Measurements from ENCODE around the gene CAPS.
"Not testable (repeated sequence)": the region's sequence is repeated elsewhere in the genome, so short reads cannot be mapped to it uniquely, and the experiment has no call there.

CAPS gene

GRCh38 chr19:5913739-5914357, at the start of gene CAPS:
Gene CAPS (plus strand): TSS chr19:5914254. CDS start chr19:5914407, 153 bp downstream.
- Histone ChIP-seq H3K4me1 (ENCODE audit: insufficient read depth, insufficient read length) (peaks cover 15% of the 10 kb centered on the region), H3K9me3 (ENCODE audit: insufficient read depth, low read length) (no peaks in the 10 kb centered on the region), H3K27me3 (ENCODE audit: insufficient read depth, insufficient read length) (no peaks in the 10 kb centered on the region), H3K9ac (ENCODE audit: insufficient read length, low read depth) (no peak within 1 kb of the TSS), H3K4me3 (ENCODE audit: insufficient read length, low read depth) (no peak within 1 kb of the TSS), H3K36me3 (ENCODE audit: insufficient read depth, insufficient read length, low read length) (peaks cover 71% of the 10 kb centered on the region)
- TF ChIP-seq ZNF274 (IDR thresholded peaks at IDR 0.05; ENCODE audit: low read depth, low read length) (no peak), SUZ12 (IDR thresholded peaks at IDR 0.05; ENCODE audit: extremely low read depth, insufficient read depth, insufficient read length) (no peak), YY1 (IDR thresholded peaks at IDR 0.05; ENCODE audit: insufficient read depth, insufficient read length) (no peak)
- DNase-seq (ENCODE audit: low read depth, low spot score) = no peak

GRCh38 chr19:5864725-5865486, 49.1 kb upstream of the CAPS start:
- no peak overlapping the region for H3K9ac ChIP-seq (ENCODE audit: insufficient read length, low read depth)
- no peaks in the 10 kb centered on the region for H3K36me3 ChIP-seq (ENCODE audit: insufficient read depth, insufficient read length, low read length)
- H3K27me3 ChIP-seq (ENCODE audit: insufficient read depth, insufficient read length) = peaks cover 11% of the 10 kb centered on the region
- no peak for DNase-seq (ENCODE audit: low read depth, low spot score)
- no peak for TF ChIP-seq SUZ12 (IDR thresholded peaks at IDR 0.05; ENCODE audit: extremely low read depth, insufficient read depth, insufficient read length)
- no peak for TF ChIP-seq ZNF274 (IDR thresholded peaks at IDR 0.05; ENCODE audit: low read depth, low read length)
- TF ChIP-seq YY1 (IDR thresholded peaks at IDR 0.05; ENCODE audit: insufficient read depth, insufficient read length) = no peak
- H3K9me3 ChIP-seq (ENCODE audit: insufficient read depth, low read length) = no peaks in the 10 kb centered on the region
- H3K4me3 ChIP-seq (ENCODE audit: insufficient read length, low read depth) = no peak overlapping the region
- peaks cover 3% of the 10 kb centered on the region for H3K4me1 ChIP-seq (ENCODE audit: insufficient read depth, insufficient read length)

GRCh38 chr19:5865772-5866171, 48.3 kb upstream of the CAPS start:
- no peak for DNase-seq (ENCODE audit: low read depth, low spot score)
- H3K27me3 ChIP-seq (ENCODE audit: insufficient read depth, insufficient read length) = peaks cover 11% of the 10 kb centered on the region
- no peak overlapping the region for H3K4me3 ChIP-seq (ENCODE audit: insufficient read length, low read depth)
- no peak for TF ChIP-seq SUZ12 (IDR thresholded peaks at IDR 0.05; ENCODE audit: extremely low read depth, insufficient read depth, insufficient read length)
- no peak for TF ChIP-seq ZNF274 (IDR thresholded peaks at IDR 0.05; ENCODE audit: low read depth, low read length)
- TF ChIP-seq YY1 (IDR thresholded peaks at IDR 0.05; ENCODE audit: insufficient read depth, insufficient read length) = no peak
- no peak overlapping the region for H3K9ac ChIP-seq (ENCODE audit: insufficient read length, low read depth)
- H3K9me3 ChIP-seq (ENCODE audit: insufficient read depth, low read length) = no peaks in the 10 kb centered on the region
- peaks cover 3% of the 10 kb centered on the region for H3K4me1 ChIP-seq (ENCODE audit: insufficient read depth, insufficient read length)
- no peaks in the 10 kb centered on the region for H3K36me3 ChIP-seq (ENCODE audit: insufficient read depth, insufficient read length, low read length)

GRCh38 chr19:5867201-5868136, 46.6 kb upstream of the CAPS start:
- Histone ChIP-seq H3K4me1 (ENCODE audit: insufficient read depth, insufficient read length) (peaks cover 3% of the 10 kb centered on the region), H3K9me3 (ENCODE audit: insufficient read depth, low read length) (no peaks in the 10 kb centered on the region), H3K27me3 (ENCODE audit: insufficient read depth, insufficient read length) (peaks cover 11% of the 10 kb centered on the region), H3K36me3 (ENCODE audit: insufficient read depth, insufficient read length, low read length) (no peaks in the 10 kb centered on the region), H3K9ac (ENCODE audit: insufficient read length, low read depth) (no peak overlapping the region), H3K4me3 (ENCODE audit: insufficient read length, low read depth) (no peak overlapping the region)
- DNase-seq (ENCODE audit: low read depth, low spot score) = no peak
- no peak for TF ChIP-seq SUZ12 (IDR thresholded peaks at IDR 0.05; ENCODE audit: extremely low read depth, insufficient read depth, insufficient read length)
- TF ChIP-seq ZNF274 (IDR thresholded peaks at IDR 0.05; ENCODE audit: low read depth, low read length) = no peak
- TF ChIP-seq YY1 (IDR thresholded peaks at IDR 0.05; ENCODE audit: insufficient read depth, insufficient read length) = no peak

GRCh38 chr19:5870986-5871394, 43.1 kb upstream of the CAPS start:
- Histone ChIP-seq H3K9me3 (ENCODE audit: insufficient read depth, low read length) (no peaks in the 10 kb centered on the region), H3K9ac (ENCODE audit: insufficient read length, low read depth) (no peak overlapping the region), H3K4me1 (ENCODE audit: insufficient read depth, insufficient read length) (peaks cover 3% of the 10 kb centered on the region), H3K27me3 (ENCODE audit: insufficient read depth, insufficient read length) (peaks cover 3% of the 10 kb centered on the region), H3K4me3 (ENCODE audit: insufficient read length, low read depth) (no peak overlapping the region), H3K36me3 (ENCODE audit: insufficient read depth, insufficient read length, low read length) (no peaks in the 10 kb centered on the region)
- no peak for DNase-seq (ENCODE audit: low read depth, low spot score)
- TF ChIP-seq SUZ12 (IDR thresholded peaks at IDR 0.05; ENCODE audit: extremely low read depth, insufficient read depth, insufficient read length) = no peak
- no peak for TF ChIP-seq YY1 (IDR thresholded peaks at IDR 0.05; ENCODE audit: insufficient read depth, insufficient read length)
- TF ChIP-seq ZNF274 (IDR thresholded peaks at IDR 0.05; ENCODE audit: low read depth, low read length) = no peak

GRCh38 chr19:5873617-5874199, 40.3 kb upstream of the CAPS start:
- Histone ChIP-seq H3K4me1 (ENCODE audit: insufficient read depth, insufficient read length) (peaks cover 13% of the 10 kb centered on the region), H3K9me3 (ENCODE audit: insufficient read depth, low read length) (no peaks in the 10 kb centered on the region), H3K4me3 (ENCODE audit: insufficient read length, low read depth) (no peak overlapping the region), H3K27me3 (ENCODE audit: insufficient read depth, insufficient read length) (no peaks in the 10 kb centered on the region), H3K36me3 (ENCODE audit: insufficient read depth, insufficient read length, low read length) (no peaks in the 10 kb centered on the region), H3K9ac (ENCODE audit: insufficient read length, low read depth) (no peak overlapping the region)
- DNase-seq (ENCODE audit: low read depth, low spot score) = no peak
- no peak for TF ChIP-seq YY1 (IDR thresholded peaks at IDR 0.05; ENCODE audit: insufficient read depth, insufficient read length)
- TF ChIP-seq SUZ12 (IDR thresholded peaks at IDR 0.05; ENCODE audit: extremely low read depth, insufficient read depth, insufficient read length) = no peak
- TF ChIP-seq ZNF274 (IDR thresholded peaks at IDR 0.05; ENCODE audit: low read depth, low read length) = no peak

GRCh38 chr19:5874496-5874895, 39.6 kb upstream of the CAPS start:
- H3K27me3 ChIP-seq (ENCODE audit: insufficient read depth, insufficient read length); H3K9ac ChIP-seq (ENCODE audit: insufficient read length, low read depth); H3K9me3 ChIP-seq (ENCODE audit: insufficient read depth, low read length); H3K36me3 ChIP-seq (ENCODE audit: insufficient read depth, insufficient read length, low read length); H3K4me3 ChIP-seq (ENCODE audit: insufficient read length, low read depth); DNase-seq (ENCODE audit: low read depth, low spot score): not testable (repeated sequence)
- H3K4me1 ChIP-seq (ENCODE audit: insufficient read depth, insufficient read length) = peaks cover 16% of the 10 kb centered on the region

All from NT2/D1 (cell line).